Lower leg skin (tissue), 3 donors: Measurements from ENCODE around the gene FCRLB.

Experiments
- CTCF ChIP-seq, 3 donors: fragments of 450-650 bp; IDR thresholded peaks; one replicate each; pipeline ENCODE4 v1.5.1; 2016; ENCODE audit warnings: antibody characterized with exemption in 3 of 3, mild to moderate bottlenecking in 3 of 3, moderate library complexity in 2 of 3
- POLR2A ChIP-seq, 2 donors: fragments of 450-650 bp; IDR thresholded peaks; one replicate each; pipeline ENCODE4 v1.6.1; 2016 to 2017; ENCODE audit warnings: antibody characterized with exemption in 2 of 2, mild to moderate bottlenecking in 1 of 2, moderate library complexity in 1 of 2

- TF ChIP-seq POLR2A (IDR thresholded peaks at IDR 0.05), result no peak
- TF ChIP-seq CTCF (IDR thresholded peaks at IDR 0.05), result no peak
These were observed 39.5 kb upstream of the FCRLB start for GRCh38 chr1:161681879-161682278.
